ENCODE measurements around the gene TBC1D26.

DNA sequence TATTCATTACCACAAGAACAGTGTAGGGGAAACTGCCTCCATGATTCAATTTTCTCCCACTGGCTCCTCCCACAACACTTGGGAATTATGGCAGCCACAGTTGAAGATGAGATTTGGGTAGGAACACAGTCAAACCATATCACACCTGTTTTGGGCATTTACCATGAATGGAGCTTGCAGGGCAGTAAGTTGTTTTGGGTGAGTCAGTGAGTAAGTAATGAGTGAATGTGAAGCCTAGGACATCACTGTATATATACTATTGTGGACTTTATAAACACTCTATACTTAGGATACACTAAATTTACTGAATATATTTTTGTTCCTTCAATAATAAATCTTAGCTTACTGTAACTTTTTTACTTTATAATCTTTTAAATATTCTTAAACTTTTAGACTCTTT, 48.1 kb downstream of the TBC1D26 start:
- TF ChIP-seq, protein P1, sequence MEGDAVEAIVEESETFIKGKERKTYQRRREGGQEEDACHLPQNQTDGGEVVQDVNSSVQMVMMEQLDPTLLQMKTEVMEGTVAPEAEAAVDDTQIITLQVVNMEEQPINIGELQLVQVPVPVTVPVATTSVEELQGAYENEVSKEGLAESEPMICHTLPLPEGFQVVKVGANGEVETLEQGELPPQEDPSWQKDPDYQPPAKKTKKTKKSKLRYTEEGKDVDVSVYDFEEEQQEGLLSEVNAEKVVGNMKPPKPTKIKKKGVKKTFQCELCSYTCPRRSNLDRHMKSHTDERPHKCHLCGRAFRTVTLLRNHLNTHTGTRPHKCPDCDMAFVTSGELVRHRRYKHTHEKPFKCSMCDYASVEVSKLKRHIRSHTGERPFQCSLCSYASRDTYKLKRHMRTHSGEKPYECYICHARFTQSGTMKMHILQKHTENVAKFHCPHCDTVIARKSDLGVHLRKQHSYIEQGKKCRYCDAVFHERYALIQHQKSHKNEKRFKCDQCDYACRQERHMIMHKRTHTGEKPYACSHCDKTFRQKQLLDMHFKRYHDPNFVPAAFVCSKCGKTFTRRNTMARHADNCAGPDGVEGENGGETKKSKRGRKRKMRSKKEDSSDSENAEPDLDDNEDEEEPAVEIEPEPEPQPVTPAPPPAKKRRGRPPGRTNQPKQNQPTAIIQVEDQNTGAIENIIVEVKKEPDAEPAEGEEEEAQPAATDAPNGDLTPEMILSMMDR (IDR thresholded peaks at IDR 0.05; ENCODE audit: insufficient read depth, low read length, poor library complexity, severe bottlenecking): no peak
- TF ChIP-seq EZH2phosphoT487 (conservative IDR thresholded peaks at IDR 0.05; ENCODE audit: low read length): no peak
